Stimulated activated memory B cell treated with anti-CD40 and anti-IgM and Interleukin-4, amounts not matched to agents 10 μg/mL and 1 μg/mL and 100 μg/mL, for 72 hours (primary cell): Measurements from ENCODE around the gene PLIN5.

Experiments used
- ATAC-seq: fragments of 150-1000 bp; cut with Tn5 transposase; 2 replicates; pipeline ENCODE4 v1.10.0; 2021
- H3K27ac Mint-ChIP-seq: one replicate; pipeline ENCODE4 v1.8.0; 2022; ENCODE audit warnings: mild to moderate bottlenecking, mixed read lengths
- H3K27me3 Mint-ChIP-seq: one replicate; pipeline ENCODE4 v1.8.0; 2022; ENCODE audit warnings: mixed read lengths
- H3K36me3 Mint-ChIP-seq: one replicate; pipeline ENCODE4 v1.8.0; 2022; ENCODE audit warnings: mixed read lengths
- H3K4me1 Mint-ChIP-seq: one replicate; pipeline ENCODE4 v1.8.0; 2022; ENCODE audit warnings: mixed read lengths
- H3K4me3 Mint-ChIP-seq: one replicate; pipeline ENCODE4 v1.8.0; 2022; ENCODE audit warnings: mild to moderate bottlenecking, moderate library complexity, mixed read lengths
- H3K9me3 Mint-ChIP-seq: one replicate; pipeline ENCODE4 v1.8.0; 2022; ENCODE audit warnings: mixed read lengths

PLIN5 gene, protein sequence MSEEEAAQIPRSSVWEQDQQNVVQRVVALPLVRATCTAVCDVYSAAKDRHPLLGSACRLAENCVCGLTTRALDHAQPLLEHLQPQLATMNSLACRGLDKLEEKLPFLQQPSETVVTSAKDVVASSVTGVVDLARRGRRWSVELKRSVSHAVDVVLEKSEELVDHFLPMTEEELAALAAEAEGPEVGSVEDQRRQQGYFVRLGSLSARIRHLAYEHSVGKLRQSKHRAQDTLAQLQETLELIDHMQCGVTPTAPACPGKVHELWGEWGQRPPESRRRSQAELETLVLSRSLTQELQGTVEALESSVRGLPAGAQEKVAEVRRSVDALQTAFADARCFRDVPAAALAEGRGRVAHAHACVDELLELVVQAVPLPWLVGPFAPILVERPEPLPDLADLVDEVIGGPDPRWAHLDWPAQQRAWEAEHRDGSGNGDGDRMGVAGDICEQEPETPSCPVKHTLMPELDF

GRCh38 chr19:4534836-4535658, at the start of gene PLIN5:
PLIN5 (minus strand) TSS chr19:4535224; CDS start chr19:4534074, 1,150 bp downstream.
- Mint-ChIP-seq H3K4me3 (no peak within 1 kb of the TSS), H3K27ac (no peak within 1 kb of the TSS), H3K4me1 (peaks cover 14% of the 10 kb centered on the region), H3K36me3 (no peaks in the 10 kb centered on the region), H3K9me3 (no peaks in the 10 kb centered on the region), H3K27me3 (peaks cover 88% of the 10 kb centered on the region)
- ATAC-seq: peak; percentile 51

- ATAC-seq: no peak
- peaks cover 86% of the 10 kb centered on the region for H3K27me3 Mint-ChIP-seq
- H3K9me3 Mint-ChIP-seq: no peaks in the 10 kb centered on the region
- H3K27ac Mint-ChIP-seq: no peak overlapping the region
- H3K4me3 Mint-ChIP-seq: no peak overlapping the region
- no peaks in the 10 kb centered on the region for H3K36me3 Mint-ChIP-seq
- peaks cover 11% of the 10 kb centered on the region for H3K4me1 Mint-ChIP-seq
Measured at GRCh38 chr19:4583961-4584669, 49.1 kb upstream of the PLIN5 start.

- Mint-ChIP-seq H3K36me3 (no peaks in the 10 kb centered on the region), H3K4me3 (no peak overlapping the region)
Measured at GRCh38 chr19:4582980-4583842, 48.2 kb upstream of the PLIN5 start.

GRCh38 chr19:4581666-4582553, 46.9 kb upstream of the PLIN5 start:
- no peak for ATAC-seq
- H3K36me3 Mint-ChIP-seq: no peaks in the 10 kb centered on the region
- peaks cover 86% of the 10 kb centered on the region for H3K27me3 Mint-ChIP-seq
- H3K4me3 Mint-ChIP-seq: peak overlapping the region; percentile 38
- no peak overlapping the region for H3K27ac Mint-ChIP-seq
- H3K4me1 Mint-ChIP-seq: peaks cover 11% of the 10 kb centered on the region
- H3K9me3 Mint-ChIP-seq: no peaks in the 10 kb centered on the region

More at GRCh38 chr19:4582980-4583842, 48.2 kb upstream of the PLIN5 start:
- Mint-ChIP-seq H3K9me3 (no peaks in the 10 kb centered on the region), H3K4me1 (peaks cover 11% of the 10 kb centered on the region), H3K27me3 (peaks cover 86% of the 10 kb centered on the region), H3K27ac (no peak overlapping the region)
- ATAC-seq: no peak

GRCh38 chr19:4580961-4581665, 46.1 kb upstream of the PLIN5 start:
- H3K36me3 Mint-ChIP-seq: no peaks in the 10 kb centered on the region
- H3K27ac Mint-ChIP-seq: no peak overlapping the region
- ATAC-seq: no peak
- H3K4me1 Mint-ChIP-seq: peaks cover 16% of the 10 kb centered on the region
- H3K9me3 Mint-ChIP-seq: no peaks in the 10 kb centered on the region
- H3K4me3 Mint-ChIP-seq: no peak overlapping the region
- H3K27me3 Mint-ChIP-seq: peaks cover 86% of the 10 kb centered on the region

GRCh38 chr19:4580021-4580901, 45.2 kb upstream of the PLIN5 start:
- no peaks in the 10 kb centered on the region for H3K36me3 Mint-ChIP-seq
- H3K4me3 Mint-ChIP-seq: no peak overlapping the region
- no peak for ATAC-seq
- H3K4me1 Mint-ChIP-seq: peaks cover 20% of the 10 kb centered on the region
- H3K27ac Mint-ChIP-seq: no peak overlapping the region
- peaks cover 86% of the 10 kb centered on the region for H3K27me3 Mint-ChIP-seq
- H3K9me3 Mint-ChIP-seq: no peaks in the 10 kb centered on the region

- Mint-ChIP-seq H3K9me3 (no peaks in the 10 kb centered on the region), H3K27me3 (peaks cover 87% of the 10 kb centered on the region), H3K4me1 (peaks cover 20% of the 10 kb centered on the region), H3K4me3 (no peak overlapping the region), H3K27ac (no peak overlapping the region), H3K36me3 (no peaks in the 10 kb centered on the region)
- no peak for ATAC-seq
Measured at GRCh38 chr19:4579389-4579788, 44.4 kb upstream of the PLIN5 start.

DNA sequence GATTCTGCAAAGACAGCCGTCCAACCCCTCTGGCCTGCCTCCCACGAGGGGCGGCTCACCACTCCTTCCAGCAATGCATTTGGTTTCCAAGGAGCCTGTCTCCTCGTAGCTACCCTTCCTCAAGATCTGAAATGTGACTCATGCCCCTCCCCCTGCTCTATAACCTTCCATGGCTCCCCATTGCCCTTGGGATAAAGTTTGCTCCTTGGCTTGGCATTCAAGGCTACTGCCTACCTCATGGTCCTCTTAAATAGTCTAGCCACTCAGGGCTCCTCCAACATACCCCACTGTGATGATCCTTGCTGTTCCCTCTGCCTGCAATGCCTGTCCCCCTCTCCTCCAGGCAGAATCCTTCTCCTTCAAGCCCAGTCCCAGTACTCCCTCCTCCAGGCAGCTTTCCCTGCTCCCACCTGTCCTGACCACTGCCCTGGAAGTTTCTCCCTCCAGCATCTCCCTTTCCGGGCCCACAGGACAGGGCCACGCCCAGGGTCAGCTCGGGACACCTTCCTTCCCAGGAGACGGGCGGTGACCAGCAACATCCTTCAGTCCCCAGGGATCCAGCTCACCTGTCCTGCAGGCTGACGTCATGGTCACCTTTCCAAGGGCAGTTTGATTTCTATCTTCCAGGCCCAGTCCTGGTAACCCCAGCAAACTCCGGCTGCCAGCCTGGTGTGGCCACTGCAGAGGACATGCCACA, 43.7 kb upstream of the PLIN5 start:
- no peak for ATAC-seq
- Mint-ChIP-seq H3K4me1 (peaks cover 20% of the 10 kb centered on the region), H3K27ac (no peak overlapping the region), H3K9me3 (no peaks in the 10 kb centered on the region), H3K27me3 (peaks cover 92% of the 10 kb centered on the region), H3K36me3 (no peaks in the 10 kb centered on the region), H3K4me3 (no peak overlapping the region)

- Mint-ChIP-seq H3K9me3 (no peaks in the 10 kb centered on the region), H3K27ac (no peak overlapping the region), H3K4me3 (no peak overlapping the region), H3K4me1 (peaks cover 15% of the 10 kb centered on the region), H3K27me3 (peaks cover 81% of the 10 kb centered on the region), H3K36me3 (no peaks in the 10 kb centered on the region)
- ATAC-seq: no peak
Measured at GRCh38 chr19:4577020-4577782, 42.2 kb upstream of the PLIN5 start.

- H3K27ac Mint-ChIP-seq: no peak overlapping the region
- H3K36me3 Mint-ChIP-seq: no peaks in the 10 kb centered on the region
- H3K4me3 Mint-ChIP-seq: no peak overlapping the region
- ATAC-seq: peak; percentile 47
- H3K4me1 Mint-ChIP-seq: peaks cover 9% of the 10 kb centered on the region
- H3K27me3 Mint-ChIP-seq: peaks cover 73% of the 10 kb centered on the region
- H3K9me3 Mint-ChIP-seq: no peaks in the 10 kb centered on the region
Measured at GRCh38 chr19:4576016-4576933, 41.3 kb upstream of the PLIN5 start.
